DOHH2 (cell line): Measurements from ENCODE around the gene CDV3.

Experiments used
- H3F3A ChIP-seq: fragments of 200-600 bp; sonication (generic), shearing (Covaris generic); 2 replicates; pipeline ENCODE4 v1.6.0; 2016; ENCODE audit warnings: antibody characterized with exemption, mild to moderate bottlenecking; ENCODE audit not compliant: control insufficient read depth, insufficient read depth
- H3K27ac ChIP-seq: fragments of 200-600 bp; sonication (generic); 2 replicates; pipeline ENCODE4 v1.5.1; 2014; ENCODE audit warnings: low read depth, mild to moderate bottlenecking, low read length, moderate library complexity
- H3K27me3 ChIP-seq: fragments of 200-600 bp; sonication (generic); 2 replicates; pipeline ENCODE4 v1.6.1; 2014; ENCODE audit warnings: mild to moderate bottlenecking, low read length, mixed read lengths; ENCODE audit not compliant: control insufficient read depth
- H3K36me3 ChIP-seq: fragments of 200-600 bp; sonication (generic); 2 replicates; pipeline ENCODE4 v1.6.1; 2014; ENCODE audit warnings: mild to moderate bottlenecking, low read length, moderate library complexity, mixed read lengths; ENCODE audit not compliant: control insufficient read depth
- H3K4me1 ChIP-seq: fragments of 200-600 bp; sonication (generic); 2 replicates; pipeline ENCODE4 v1.6.1; 2014; ENCODE audit warnings: mild to moderate bottlenecking, low read length, mixed read lengths; ENCODE audit not compliant: control insufficient read depth
- H3K4me2 ChIP-seq: fragments of 200-600 bp; sonication (generic); 2 replicates; pipeline ENCODE4 v1.6.0; 2014; ENCODE audit warnings: mild to moderate bottlenecking, low read length, moderate library complexity
- H3K4me3 ChIP-seq: fragments of 200-600 bp; sonication (generic); 2 replicates; pipeline ENCODE4 v1.5.1; 2014; ENCODE audit warnings: mild to moderate bottlenecking, low read length, mixed read lengths
- H3K79me2 ChIP-seq: fragments of 200-600 bp; sonication (generic); 2 replicates; pipeline ENCODE4 v1.6.1; 2014; ENCODE audit warnings: mild to moderate bottlenecking, low read length, mixed read lengths; ENCODE audit not compliant: control insufficient read depth
- H3K9me2 ChIP-seq: fragments of 200-600 bp; sonication (generic); replicated peaks from 2 replicates; pipeline ENCODE4 v1.6.1; 2014; ENCODE audit warnings: mild to moderate bottlenecking, low read length, mixed read lengths; ENCODE audit not compliant: control insufficient read depth
- H3K9me3 ChIP-seq: fragments of 200-600 bp; sonication (generic); 2 replicates; pipeline ENCODE4 v1.6.1; 2014; ENCODE audit warnings: antibody characterized with exemption, low read length, mixed read lengths; ENCODE audit not compliant: control insufficient read depth, insufficient read depth
- H4K20me1 ChIP-seq: fragments of 200-600 bp; sonication (generic); 2 replicates; pipeline ENCODE4 v1.6.0; 2014; ENCODE audit warnings: low read depth, mild to moderate bottlenecking, antibody characterized with exemption, low read length, moderate library complexity; ENCODE audit not compliant: control insufficient read depth, insufficient read depth
- EZH2phosphoT487 ChIP-seq: fragments of 200-600 bp; sonication (generic); IDR thresholded peaks from 2 replicates; pipeline ENCODE4 v1.6.1; 2017; ENCODE audit warnings: borderline replicate concordance, mild to moderate bottlenecking, antibody characterized with exemption, low read length, moderate library complexity, mixed read lengths
- TF ChIP-seq, protein P1 (sequence below): fragments of 200-600 bp; sonication (generic); IDR thresholded peaks from one replicate; pipeline ENCODE4 v1.5.1; 2014; ENCODE audit warnings: antibody characterized with exemption, mild to moderate bottlenecking, low read depth, low read length; ENCODE audit not compliant: poor library complexity, severe bottlenecking

CDV3 gene

DNA sequence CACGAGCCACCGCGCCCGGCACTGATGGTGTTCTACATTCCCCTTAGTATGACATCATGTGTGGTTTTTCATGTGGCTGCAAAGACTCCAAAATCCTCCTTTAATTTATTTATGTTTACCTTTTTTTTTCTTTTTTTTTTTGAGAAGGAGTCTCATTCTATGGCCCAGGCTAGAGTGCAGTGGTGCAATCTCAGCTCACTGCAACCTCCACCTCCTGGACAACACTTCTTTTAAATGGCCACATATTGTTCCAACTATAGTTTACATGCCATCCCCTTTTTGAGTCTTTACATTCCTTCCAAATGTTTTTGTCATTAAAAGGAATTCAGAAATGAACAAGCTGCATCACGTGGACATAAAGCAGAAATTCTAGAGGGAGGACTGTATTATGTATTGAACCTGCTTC is 10.3 kb upstream of the CDV3 start:
- Histone ChIP-seq H3K9me2 (no peaks in the 10 kb centered on the region), H3K79me2 (no peaks in the 10 kb centered on the region), H3K4me3 (no peak overlapping the region), H4K20me1 (no peaks in the 10 kb centered on the region), H3K9me3 (no peaks in the 10 kb centered on the region), H3K27ac (no peak overlapping the region), H3F3A (peaks cover 3% of the 10 kb centered on the region; the same call in 1 of the 2 replicates), H3K4me1 (peaks cover 41% of the 10 kb centered on the region), H3K4me2 (no peak overlapping the region), H3K36me3 (no peaks in the 10 kb centered on the region), H3K27me3 (no peaks in the 10 kb centered on the region)
- TF ChIP-seq, protein P1, sequence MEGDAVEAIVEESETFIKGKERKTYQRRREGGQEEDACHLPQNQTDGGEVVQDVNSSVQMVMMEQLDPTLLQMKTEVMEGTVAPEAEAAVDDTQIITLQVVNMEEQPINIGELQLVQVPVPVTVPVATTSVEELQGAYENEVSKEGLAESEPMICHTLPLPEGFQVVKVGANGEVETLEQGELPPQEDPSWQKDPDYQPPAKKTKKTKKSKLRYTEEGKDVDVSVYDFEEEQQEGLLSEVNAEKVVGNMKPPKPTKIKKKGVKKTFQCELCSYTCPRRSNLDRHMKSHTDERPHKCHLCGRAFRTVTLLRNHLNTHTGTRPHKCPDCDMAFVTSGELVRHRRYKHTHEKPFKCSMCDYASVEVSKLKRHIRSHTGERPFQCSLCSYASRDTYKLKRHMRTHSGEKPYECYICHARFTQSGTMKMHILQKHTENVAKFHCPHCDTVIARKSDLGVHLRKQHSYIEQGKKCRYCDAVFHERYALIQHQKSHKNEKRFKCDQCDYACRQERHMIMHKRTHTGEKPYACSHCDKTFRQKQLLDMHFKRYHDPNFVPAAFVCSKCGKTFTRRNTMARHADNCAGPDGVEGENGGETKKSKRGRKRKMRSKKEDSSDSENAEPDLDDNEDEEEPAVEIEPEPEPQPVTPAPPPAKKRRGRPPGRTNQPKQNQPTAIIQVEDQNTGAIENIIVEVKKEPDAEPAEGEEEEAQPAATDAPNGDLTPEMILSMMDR = no peak
- no peak for TF ChIP-seq EZH2phosphoT487

DNA sequence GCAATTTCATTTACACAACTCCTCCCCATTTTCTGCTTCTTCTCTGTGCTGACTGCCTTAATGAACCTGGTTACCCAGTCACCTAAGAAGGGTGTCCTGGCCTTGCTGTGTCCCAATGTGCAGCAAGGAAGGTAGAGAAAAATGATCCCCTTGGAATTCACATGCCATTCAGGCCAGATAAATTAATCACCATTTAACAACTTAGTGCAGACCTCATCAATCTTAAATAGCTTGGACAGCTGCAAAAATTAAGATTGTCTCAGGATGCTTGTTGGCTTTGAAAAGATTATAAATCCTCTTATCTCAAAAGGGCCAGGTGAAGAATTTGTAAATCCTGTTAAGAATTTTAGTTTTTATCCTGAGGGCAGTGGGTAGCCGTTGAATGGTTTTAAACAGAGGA is 9.7 kb upstream of the CDV3 start:
- TF ChIP-seq, protein P1 = no peak
- TF ChIP-seq EZH2phosphoT487 = no peak
- Histone ChIP-seq H3K4me1 (peaks cover 47% of the 10 kb centered on the region), H3K27ac (no peak overlapping the region), H3K9me3 (no peaks in the 10 kb centered on the region), H3K4me3 (no peak overlapping the region), H4K20me1 (no peaks in the 10 kb centered on the region), H3K36me3 (no peaks in the 10 kb centered on the region), H3K9me2 (no peaks in the 10 kb centered on the region), H3K27me3 (no peaks in the 10 kb centered on the region), H3F3A (peaks cover 3% of the 10 kb centered on the region; the same call in 1 of the 2 replicates), H3K79me2 (no peaks in the 10 kb centered on the region), H3K4me2 (no peak overlapping the region)

DNA sequence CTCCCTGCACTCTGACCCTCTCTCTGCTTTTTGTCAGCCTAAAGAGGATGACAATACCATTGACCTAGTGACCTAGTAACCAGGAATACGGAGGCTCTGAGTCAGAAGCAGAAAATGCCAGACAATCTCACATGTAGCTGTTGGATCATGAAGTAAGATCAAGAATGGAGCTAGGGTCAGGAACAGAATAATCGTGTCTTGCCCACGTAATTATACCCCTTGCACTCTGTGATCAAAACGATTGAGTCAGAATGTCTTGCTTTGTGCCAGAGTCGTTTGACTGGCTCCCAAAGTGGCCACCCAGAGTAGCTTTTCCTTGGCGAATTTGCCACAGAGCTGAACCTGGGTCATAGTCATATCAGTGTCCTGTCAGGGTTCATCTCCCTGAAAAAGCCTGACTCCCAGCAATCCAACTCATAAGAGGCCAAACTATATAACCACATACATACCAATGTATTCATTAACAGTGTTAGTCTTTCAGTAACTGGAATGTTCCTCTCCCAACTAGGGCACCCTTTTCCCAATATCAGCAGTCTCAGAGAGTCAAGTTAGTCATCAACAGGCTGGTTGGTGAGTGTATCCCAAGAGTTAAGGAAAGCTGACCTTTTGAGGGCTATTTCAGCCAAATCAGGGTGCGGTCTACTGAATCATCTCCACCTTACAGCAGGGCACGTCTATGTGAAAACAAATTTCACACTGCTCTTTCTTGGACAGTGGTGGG is 5.0 kb upstream of the CDV3 start:
- Histone ChIP-seq H3K4me2 (no peak overlapping the region), H3F3A (peaks cover 16% of the 10 kb centered on the region), H4K20me1 (no peaks in the 10 kb centered on the region), H3K9me3 (no peaks in the 10 kb centered on the region), H3K9me2 (no peaks in the 10 kb centered on the region), H3K4me3 (no peak overlapping the region), H3K4me1 (peaks cover 68% of the 10 kb centered on the region), H3K27ac (no peak overlapping the region), H3K79me2 (peaks cover under 1% of the 10 kb centered on the region; the same call in 1 of the 2 replicates), H3K27me3 (no peaks in the 10 kb centered on the region), H3K36me3 (no peaks in the 10 kb centered on the region)
- no peak for TF ChIP-seq EZH2phosphoT487
- TF ChIP-seq, protein P1 = no peak
